HG03159 (cell line): Measurements from ENCODE around the gene AP2A1.

Source experiments
- ATAC-seq: cut with Tn5 transposase; IDR thresholded peaks from one replicate; pipeline ENCODE4 v1.9.1; 2021; ENCODE audit warnings: mild to moderate bottlenecking, moderate library complexity; ENCODE audit not compliant: unreplicated experiment

AP2A1 gene

GRCh38 chr19:49837009-49837310 lies 70.2 kb downstream of the AP2A1 start:
- ATAC-seq = no peak

- ATAC-seq = no peak
Observed at GRCh38 chr19:49837425-49837824, 70.6 kb downstream of the AP2A1 start.

DNA sequence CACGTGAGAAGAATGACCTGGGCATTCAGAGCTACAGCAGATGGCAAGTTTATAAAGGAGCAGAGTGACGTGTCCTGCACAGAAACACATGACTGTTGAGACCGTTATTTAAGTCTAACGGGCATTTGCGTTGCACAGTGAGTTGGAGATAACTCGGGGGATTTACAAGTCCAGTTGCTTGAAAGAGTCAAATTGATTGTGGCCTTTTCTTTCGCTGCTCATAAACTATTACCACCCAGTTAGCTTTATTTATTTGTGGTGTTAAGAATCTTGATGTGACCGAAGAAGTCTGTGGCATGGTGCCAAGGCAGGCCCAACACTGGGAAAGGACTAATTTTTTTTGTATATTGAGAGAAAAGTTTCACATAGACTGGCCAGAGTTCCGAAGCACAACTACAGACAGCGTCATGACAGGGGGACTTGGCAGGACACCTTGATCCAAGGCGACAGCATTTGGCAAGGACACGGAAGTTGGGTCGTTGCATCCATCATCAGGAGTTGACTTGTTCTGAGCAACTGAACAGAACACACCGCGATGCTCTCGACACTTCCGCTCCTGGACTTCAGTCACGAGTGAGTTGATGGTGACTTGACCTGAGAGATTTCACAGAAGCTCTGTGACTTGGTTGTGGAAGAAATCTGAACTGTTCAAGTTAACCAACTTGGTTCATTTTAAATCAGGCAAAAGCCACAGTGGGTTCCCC lies 72.2 kb downstream of the AP2A1 start:
- ATAC-seq = no peak

- ATAC-seq = no peak
Observed at GRCh38 chr19:49839713-49840112, 72.9 kb downstream of the AP2A1 start.

- ATAC-seq = no peak
Observed at GRCh38 chr19:49840321-49840720, 73.5 kb downstream of the AP2A1 start.

- ATAC-seq = no peak
Observed at GRCh38 chr19:49840736-49841249, 74.0 kb downstream of the AP2A1 start.

GRCh38 chr19:49843265-49843664 lies 76.5 kb downstream of the AP2A1 start:
- ATAC-seq = no peak

DNA sequence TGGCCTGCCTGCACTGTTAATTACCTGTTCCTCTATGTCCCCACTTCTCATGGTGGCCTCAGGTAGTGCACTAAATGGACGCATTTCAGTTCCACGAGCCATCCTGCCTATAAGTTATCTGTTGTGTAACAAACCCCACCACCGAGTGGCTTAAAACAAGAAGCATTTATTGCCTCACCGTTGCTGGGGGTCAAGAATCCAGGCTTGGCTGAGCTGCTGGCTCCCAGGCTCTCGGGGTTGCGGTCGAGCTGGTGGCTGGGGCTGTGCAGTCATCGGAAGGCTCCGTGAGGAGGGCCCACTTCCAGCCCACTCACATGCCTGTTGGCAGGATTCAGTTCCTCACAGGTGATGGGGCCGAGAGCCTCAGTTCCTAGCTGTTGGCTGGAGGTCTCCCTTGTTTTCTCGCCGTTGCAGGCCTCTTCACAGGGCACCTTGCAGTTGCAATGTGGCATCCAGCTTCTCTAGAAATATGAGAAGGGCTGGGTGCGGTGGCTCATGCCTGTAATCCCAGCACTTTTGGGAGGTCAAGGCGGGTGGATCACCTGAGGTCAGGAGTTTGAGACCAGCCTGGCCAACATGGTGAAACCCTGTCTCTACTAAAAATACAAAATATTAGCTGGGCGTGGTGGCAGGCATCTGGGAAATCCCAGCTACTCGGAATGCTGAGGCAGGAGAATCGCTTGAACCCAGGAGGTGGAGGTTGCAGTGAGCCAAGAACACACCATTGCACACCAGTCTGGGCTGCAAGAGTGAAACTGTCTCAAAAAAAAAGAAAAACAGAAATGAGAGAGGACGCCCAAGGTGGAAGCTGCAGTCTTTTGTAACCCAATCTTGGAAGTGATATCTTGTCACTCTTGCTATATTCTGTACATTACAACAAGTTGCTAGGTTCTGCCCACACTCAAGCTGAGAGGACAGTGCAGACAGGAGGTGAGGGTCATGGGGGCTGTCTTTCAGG lies 77.6 kb downstream of the AP2A1 start:
- ATAC-seq = no peak

- ATAC-seq = no peak
Observed at GRCh38 chr19:49845414-49845813, 78.6 kb downstream of the AP2A1 start.

GRCh38 chr19:49846408-49846807 lies 79.6 kb downstream of the AP2A1 start:
- ATAC-seq = no peak

- ATAC-seq = no peak
Observed at GRCh38 chr19:49847731-49848696, 81.2 kb downstream of the AP2A1 start.

DNA sequence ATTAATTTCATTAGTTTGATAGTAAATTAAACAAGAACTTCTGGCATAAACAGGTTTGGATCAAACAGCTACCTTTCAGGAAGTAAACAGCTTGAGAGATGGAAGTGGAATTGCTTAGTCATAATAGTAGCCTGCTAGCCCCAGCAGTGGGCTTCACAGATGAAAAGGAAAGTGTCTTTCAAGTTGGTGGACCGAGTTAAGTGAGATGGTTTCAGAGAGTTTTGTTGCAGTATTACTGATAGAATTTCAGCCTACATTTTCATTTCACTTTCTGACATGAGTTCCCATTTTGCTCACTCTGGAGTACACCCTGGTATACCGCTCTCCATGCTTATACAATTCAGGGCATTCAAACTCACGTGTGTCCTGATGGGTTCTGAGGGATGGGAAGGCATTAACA lies 82.1 kb downstream of the AP2A1 start:
- ATAC-seq = no peak

DNA sequence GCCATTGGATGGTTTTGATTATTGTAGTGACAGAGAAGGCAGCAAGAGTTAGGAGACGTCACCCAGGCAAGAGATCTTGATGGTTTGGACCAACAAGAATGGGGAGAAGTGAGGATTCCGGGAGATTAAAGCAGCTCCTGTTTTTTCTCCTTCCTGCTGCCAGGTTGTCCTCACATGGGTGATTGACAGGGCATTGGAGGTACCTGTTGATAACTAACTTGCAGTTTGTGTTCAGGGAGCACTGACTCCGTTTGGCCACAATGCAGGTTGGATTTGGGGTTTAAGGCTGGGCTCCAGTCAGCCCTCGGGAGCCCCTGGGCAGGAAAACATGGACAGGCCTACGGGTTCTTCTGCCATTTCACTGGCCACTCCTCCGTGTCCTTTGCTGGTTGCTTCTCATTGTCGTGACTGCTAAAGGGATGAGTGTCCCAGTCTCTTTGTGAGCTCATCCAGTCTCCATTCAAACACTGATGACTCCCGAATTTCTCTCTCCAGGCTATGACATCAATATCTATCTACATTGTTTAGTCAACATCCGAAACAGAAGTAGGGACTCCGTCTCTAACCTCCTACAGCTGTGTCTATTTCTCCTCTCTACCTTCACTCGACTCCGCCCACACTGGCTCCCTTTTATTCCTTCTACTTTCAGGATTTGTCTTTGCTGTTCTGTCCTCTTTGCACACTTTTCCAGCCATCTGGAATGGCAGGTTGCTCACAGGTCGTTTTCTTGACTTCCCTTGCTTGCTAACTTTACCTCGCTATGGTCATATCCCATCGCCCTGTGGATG lies 82.8 kb downstream of the AP2A1 start:
- ATAC-seq = no peak

DNA sequence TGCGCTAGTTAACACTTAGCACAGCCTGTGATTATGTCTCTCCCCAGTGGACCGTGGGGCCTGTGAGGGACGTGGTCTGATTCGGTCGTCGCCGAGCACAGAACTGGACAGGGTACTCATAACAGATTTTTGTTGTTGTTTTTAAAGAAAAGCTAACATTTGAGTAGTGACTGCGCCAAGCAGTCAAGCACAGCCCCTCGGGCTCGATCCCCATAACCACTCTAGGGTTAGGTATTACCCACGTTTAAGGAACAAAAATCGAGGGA lies 83.4 kb downstream of the AP2A1 start:
- ATAC-seq = no peak

DNA sequence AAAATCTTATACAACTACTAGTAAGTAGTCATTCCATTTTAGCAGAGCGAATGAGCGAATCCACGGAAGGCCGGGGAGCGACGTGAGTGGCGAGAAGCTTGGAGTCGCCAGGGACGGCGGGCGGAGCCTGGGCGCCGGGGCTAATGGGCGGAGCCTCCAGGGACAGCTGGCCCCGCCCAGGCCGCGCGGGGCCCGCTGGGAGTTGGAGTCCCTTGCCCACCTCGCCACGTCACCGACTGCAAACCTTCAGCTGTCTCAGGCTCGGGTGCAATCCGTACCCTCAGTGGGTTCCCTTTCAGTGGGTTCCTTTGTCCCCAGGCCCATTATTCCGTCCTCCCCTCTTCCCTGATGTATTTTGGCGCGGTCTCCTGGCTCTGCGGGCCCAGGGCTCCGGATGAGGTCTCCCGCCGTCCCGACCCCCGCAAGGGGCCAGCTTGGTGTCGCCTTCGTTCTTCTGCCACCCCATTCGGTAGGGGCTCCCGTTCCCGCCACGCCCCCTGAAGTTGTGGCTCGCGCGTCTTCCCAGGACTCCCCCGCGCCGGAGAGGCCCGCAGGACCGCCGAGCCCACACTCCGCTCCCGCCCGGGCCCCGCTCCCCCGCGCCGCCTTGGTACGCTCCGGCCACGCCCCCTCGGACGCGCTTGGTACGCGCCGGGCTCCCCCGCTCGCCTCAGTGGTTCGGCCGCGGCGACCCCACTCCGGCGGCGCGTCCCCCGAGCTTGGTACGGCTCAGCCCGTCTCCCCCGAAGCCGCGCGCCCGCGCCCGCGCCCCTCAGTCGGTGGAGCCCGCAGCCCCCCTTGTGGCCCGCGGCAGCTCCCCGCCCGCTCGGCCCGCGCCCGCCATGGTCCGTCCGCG lies 83.9 kb downstream of the AP2A1 start, which contains the start of gene PTOV1:
Gene PTOV1 (plus strand): TSS at position 673 of the 856 bp plus-strand sequence.
- peak; percentile 65 for ATAC-seq

DNA sequence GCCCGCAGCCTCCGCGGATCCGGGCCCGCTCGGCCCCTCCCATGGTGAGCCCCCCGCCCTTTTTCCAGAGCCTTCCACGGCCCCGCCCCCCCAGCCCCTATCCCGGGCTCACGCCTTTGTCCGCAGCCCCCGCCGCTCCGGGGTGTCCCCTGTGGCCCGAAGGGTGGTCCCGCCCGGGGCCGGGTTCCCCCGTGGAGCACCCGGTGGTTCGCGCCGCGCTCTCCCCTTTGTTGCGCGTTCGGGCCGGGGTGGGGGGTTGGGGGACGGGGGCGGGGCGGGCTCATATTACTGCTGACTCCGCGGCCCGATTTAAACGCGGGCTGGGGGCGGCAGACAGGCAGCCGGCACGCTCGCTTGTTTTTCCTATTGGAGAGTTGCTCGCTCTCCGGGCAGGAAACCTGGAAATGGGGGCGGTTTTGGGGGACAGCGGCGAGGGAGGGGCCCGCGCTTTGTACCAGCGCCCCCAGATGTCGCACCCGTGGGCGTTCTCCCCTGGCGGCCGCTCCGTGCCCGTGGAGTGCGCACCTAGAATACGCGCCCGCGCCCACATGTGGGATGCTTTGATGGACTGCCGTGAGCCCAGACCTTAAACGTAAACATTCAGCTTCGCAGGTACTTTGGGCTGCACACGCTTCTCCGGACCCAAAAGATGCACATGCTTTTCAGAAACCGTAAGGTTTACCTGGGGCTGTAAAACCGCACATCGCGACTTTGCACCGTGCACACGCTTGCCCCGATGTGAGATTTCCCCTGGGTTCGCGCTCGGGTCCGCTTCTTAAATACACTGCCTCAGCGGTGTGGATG lies 84.9 kb downstream of the AP2A1 start:
- ATAC-seq = no peak

DNA sequence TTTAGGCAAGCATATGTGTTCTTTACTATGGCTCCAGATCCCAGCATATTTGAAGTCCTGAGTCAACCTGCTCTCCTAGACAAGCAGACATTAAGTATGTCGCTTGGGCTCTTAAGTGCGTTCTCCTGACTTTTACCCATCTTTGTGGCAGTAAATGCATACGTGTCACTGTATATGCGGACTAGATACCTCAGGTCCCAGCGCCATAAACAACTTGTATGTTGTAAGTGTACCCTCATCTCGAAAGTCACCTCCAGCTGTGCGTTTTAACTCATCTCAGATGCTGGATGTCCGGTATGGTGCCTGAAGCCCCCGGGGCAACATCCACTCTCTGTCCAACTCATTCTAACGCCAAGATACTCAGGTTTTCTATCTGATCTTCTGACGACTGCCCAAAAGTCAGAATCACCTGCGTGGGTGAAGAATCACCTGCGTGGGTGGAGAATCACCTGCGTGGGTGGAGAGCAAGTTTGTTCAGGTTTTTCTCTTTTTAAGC lies 85.9 kb downstream of the AP2A1 start:
- ATAC-seq = no peak

DNA sequence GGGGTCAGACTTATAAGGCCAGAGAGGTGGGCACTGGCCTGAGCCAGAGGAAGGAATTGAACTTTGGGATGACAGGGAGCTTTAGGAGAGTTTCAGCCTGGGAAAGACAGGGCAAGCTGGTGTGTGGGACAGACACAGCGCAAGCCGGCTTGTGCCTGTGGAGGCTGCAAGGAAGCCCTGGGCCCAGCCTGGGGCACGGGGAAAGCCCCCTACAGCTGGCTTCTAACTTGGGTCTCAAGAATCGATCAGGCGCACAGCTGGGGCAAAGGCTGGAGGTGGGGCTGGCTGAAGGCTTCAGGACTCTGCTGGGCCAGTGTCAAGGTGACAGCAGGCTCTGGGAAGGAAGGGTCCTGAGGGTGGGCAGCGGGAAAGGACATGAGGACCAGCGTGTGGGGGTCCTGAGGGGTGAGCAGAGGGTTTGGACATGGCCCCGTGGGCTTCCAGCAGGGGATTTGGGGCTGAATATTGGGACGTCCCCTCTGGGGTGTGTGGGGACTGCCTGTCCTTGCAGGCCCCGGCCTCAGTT lies 87.1 kb downstream of the AP2A1 start:
- no peak for ATAC-seq
